GM21619 (cell line): Measurements from ENCODE around the gene STAT3.
"Not testable (repeated sequence)": the region's sequence is repeated elsewhere in the genome, so short reads cannot be mapped to it uniquely, and the experiment has no call there.

Source experiments
- ATAC-seq: cut with Tn5 transposase; IDR thresholded peaks from one replicate; pipeline ENCODE4 v1.9.1; 2021; ENCODE audit not compliant: unreplicated experiment

STAT3 gene

GRCh38 chr17:42303694-42304093 lies 84.5 kb downstream of the STAT3 start:
- no peak for ATAC-seq

- no peak for ATAC-seq
Observed at GRCh38 chr17:42301022-42301421, 87.2 kb downstream of the STAT3 start.

- ATAC-seq: not testable (repeated sequence)
Observed at GRCh38 chr17:42299913-42300312, 88.3 kb downstream of the STAT3 start.

- not testable (repeated sequence) for ATAC-seq
Observed at GRCh38 chr17:42299361-42299760, 88.9 kb downstream of the STAT3 start.

- not testable (repeated sequence) for ATAC-seq
Observed at GRCh38 chr17:42297775-42298174, 90.5 kb downstream of the STAT3 start.

GRCh38 chr17:42296012-42296411 lies 92.2 kb downstream of the STAT3 start:
- ATAC-seq: no peak

GRCh38 chr17:42294469-42295398 lies 93.5 kb downstream of the STAT3 start:
- ATAC-seq: no peak

GRCh38 chr17:42291129-42291528 lies 97.1 kb downstream of the STAT3 start:
- ATAC-seq: no peak

GRCh38 chr17:42290577-42290976 lies 97.7 kb downstream of the STAT3 start:
- no peak for ATAC-seq

GRCh38 chr17:42289611-42290181 lies 98.5 kb downstream of the STAT3 start:
- no peak for ATAC-seq

- peak; percentile 19 for ATAC-seq
Observed at GRCh38 chr17:42288803-42289610, 99.2 kb downstream of the STAT3 start.

- peak; percentile 39 for ATAC-seq
Observed at GRCh38 chr17:42287977-42288802, 100.1 kb downstream of the STAT3 start, which contains the start of gene STAT5A. Gene STAT5A (plus strand): TSS chr17:42288498. CDS start chr17:42289412, 914 bp downstream.

GRCh38 chr17:42287305-42287976 lies 100.8 kb downstream of the STAT3 start:
- ATAC-seq: peak; percentile 25

GRCh38 chr17:42286411-42287221 lies 101.6 kb downstream of the STAT3 start:
- ATAC-seq: no peak

- ATAC-seq: no peak
Observed at GRCh38 chr17:42285346-42286050, 102.7 kb downstream of the STAT3 start.

GRCh38 chr17:42284566-42284965 lies 103.7 kb downstream of the STAT3 start:
- ATAC-seq: no peak

GRCh38 chr17:42284024-42284369 lies 104.2 kb downstream of the STAT3 start:
- no peak for ATAC-seq

GRCh38 chr17:42283241-42284023 lies 104.8 kb downstream of the STAT3 start:
- no peak for ATAC-seq
